ENCODE data around the gene SRGAP3. TPM values are rescaled to one million over a fixed set of nuclear protein-coding genes. Genes with fewer than 3 reads are reported as not detected.

The SRGAP3 gene
- total RNA-seq, 1 donor from 2014 or later = 0.54 TPM

DNA sequence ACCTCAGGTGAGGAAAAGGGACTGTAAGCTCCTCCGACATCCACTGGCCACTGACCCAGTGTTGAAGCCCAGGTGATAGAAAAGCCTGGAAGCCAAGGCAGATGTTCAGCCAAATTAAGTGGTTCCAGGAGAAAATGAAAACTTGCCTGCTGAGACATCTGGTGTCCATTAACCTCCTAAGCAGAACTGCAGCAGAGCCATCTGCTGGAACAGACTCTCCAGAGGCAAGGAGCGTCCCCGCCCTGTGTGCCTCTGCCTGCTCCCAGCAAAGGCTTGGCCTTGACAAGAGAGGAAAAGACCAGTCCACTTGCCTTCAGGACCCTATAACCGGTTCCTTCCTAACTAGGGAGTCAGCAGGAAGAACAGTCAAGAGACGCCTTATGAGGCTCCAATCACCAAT lies 48.2 kb downstream of the SRGAP3 start:
- DNase-seq (ENCODE audit: low spot score) = no peak
- H3K4me1 Mint-ChIP-seq (ENCODE audit: low read depth) = no peaks in the 10 kb centered on the region
- H3K4me3 Mint-ChIP-seq = no peak overlapping the region
- H3K9me3 Mint-ChIP-seq = no peaks in the 10 kb centered on the region
- no peak overlapping the region for H3K27ac Mint-ChIP-seq
- no peaks in the 10 kb centered on the region for H3K36me3 Mint-ChIP-seq (ENCODE audit: low read depth)
- peaks cover 19% of the 10 kb centered on the region for H3K27me3 Mint-ChIP-seq (ENCODE audit: insufficient read depth)
- intact Hi-C loops (cut with micrococcal nuclease) = no loop called here

DNA sequence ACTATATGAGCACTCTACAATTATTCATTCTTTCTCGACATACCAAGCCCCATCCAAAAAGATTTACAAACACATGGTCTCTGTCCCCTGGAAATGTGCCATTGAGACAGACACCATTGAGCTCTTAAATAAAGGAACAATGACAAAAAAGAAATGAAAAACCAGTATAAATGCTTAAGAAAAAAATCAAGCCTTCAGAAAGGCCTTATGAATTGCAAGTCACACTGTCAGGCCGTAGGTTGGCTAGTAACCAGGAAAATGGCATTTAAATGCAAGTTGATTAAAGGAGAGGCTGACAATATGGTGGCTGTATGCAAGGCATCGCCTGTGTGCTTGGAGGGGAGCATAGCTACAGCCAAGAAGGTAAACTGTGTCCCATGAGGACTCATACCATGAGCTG lies 49.7 kb downstream of the SRGAP3 start:
- no peak for DNase-seq (ENCODE audit: low spot score)
- H3K9me3 Mint-ChIP-seq = no peaks in the 10 kb centered on the region
- peaks cover 23% of the 10 kb centered on the region for H3K27me3 Mint-ChIP-seq (ENCODE audit: insufficient read depth)
- H3K4me1 Mint-ChIP-seq (ENCODE audit: low read depth) = no peaks in the 10 kb centered on the region
- no peak overlapping the region for H3K27ac Mint-ChIP-seq
- intact Hi-C loops (cut with micrococcal nuclease) = no loop called here
- no peaks in the 10 kb centered on the region for H3K36me3 Mint-ChIP-seq (ENCODE audit: low read depth)
- no peak overlapping the region for H3K4me3 Mint-ChIP-seq

DNA sequence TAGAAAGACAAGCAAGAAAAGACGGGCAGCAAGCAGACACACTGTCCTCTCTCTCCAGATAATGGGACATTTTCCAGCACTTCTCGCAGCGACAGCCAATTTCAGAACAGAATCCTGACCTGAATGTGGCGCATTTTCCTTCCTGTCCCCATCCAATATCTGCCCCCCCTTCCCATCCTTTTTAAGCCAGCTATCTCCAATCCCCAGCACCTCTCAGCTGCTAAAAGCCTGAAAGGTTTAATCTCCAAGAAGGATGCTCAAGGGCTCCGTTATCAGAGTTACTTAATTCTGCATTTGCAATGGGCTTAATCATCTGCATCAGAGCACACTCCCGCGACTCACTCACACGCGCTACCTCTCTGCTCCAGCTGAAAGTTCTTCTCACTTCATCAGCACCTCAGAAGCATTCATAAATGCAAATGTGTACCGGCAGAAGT lies 50.5 kb downstream of the SRGAP3 start:
- Mint-ChIP-seq H3K27me3 (ENCODE audit: insufficient read depth) (peaks cover 23% of the 10 kb centered on the region), H3K27ac (no peak overlapping the region), H3K4me3 (no peak overlapping the region), H3K9me3 (no peaks in the 10 kb centered on the region), H3K4me1 (ENCODE audit: low read depth) (no peaks in the 10 kb centered on the region), H3K36me3 (ENCODE audit: low read depth) (no peaks in the 10 kb centered on the region)
- no peak for DNase-seq (ENCODE audit: low spot score)
- intact Hi-C loops (cut with micrococcal nuclease) = no loop called here

DNA sequence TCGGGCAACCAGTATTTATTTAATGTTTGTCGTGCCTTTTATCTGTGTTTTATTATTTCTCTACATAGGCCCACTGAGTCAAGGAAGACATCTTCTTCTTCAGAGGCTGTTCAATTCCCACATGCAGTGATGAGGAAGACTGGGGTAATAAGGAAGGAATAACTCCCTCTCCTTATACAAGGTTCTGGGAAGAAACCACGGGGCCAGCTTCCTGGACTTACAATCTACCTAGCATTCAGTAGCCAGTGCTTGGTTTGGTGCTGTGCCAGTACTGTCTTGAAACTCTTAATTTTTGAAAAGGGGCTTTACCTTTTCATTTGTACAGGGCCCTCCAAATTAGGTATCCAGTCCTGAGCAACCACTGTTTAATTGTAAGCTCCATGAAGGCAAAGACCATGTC lies 51.2 kb downstream of the SRGAP3 start:
- DNase-seq (ENCODE audit: low spot score) = no peak
- Mint-ChIP-seq H3K36me3 (ENCODE audit: low read depth) (no peaks in the 10 kb centered on the region), H3K9me3 (no peaks in the 10 kb centered on the region), H3K27ac (no peak overlapping the region), H3K4me1 (ENCODE audit: low read depth) (no peaks in the 10 kb centered on the region), H3K4me3 (no peak overlapping the region), H3K27me3 (ENCODE audit: insufficient read depth) (peaks cover 23% of the 10 kb centered on the region)
- intact Hi-C loops (cut with micrococcal nuclease) = no loop called here

DNA sequence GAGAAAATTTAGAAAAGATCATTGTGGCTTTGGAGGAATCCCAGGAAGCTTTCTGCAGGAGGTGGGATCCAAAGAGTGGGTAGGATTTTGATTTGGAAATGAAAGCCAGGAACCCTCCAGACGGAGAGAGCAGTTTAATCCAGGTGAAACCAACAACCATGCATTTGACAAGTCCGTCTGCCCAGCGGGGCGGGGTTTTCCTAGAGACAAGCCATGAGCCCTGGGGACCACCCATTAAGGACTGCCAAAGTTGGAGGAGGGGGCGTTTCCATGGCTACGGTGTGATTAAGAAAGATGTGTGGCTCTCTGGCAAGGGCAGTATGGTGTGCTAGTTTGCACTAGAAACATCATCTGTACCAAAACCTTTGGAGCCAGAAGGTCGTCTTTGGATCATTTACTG lies 53.4 kb downstream of the SRGAP3 start:
- H3K4me3 Mint-ChIP-seq = no peak overlapping the region
- DNase-seq (ENCODE audit: low spot score) = no peak
- H3K27ac Mint-ChIP-seq = no peak overlapping the region
- no peaks in the 10 kb centered on the region for H3K4me1 Mint-ChIP-seq (ENCODE audit: low read depth)
- no peaks in the 10 kb centered on the region for H3K9me3 Mint-ChIP-seq
- H3K27me3 Mint-ChIP-seq (ENCODE audit: insufficient read depth) = peaks cover 26% of the 10 kb centered on the region
- no peaks in the 10 kb centered on the region for H3K36me3 Mint-ChIP-seq (ENCODE audit: low read depth)
- intact Hi-C loops (cut with micrococcal nuclease) = no loop called here

DNA sequence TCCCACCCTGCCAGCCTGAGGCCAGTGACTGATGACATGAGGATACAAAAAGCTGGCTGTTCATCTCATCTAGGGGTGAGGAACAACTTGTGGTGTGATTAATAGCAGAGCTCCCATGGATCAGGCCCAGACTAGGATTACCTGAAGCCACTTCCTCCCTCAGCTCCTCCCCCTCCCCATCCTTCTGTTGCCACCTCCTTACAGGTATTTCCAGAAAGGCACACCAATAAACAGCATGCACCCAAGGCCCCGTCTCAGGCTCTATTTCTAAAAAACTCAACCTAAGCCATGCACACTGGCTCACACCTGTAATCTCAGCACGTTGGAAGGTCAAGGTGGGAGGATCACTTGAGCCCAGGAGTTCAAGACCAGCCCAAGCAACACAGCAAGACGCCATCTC lies 54.1 kb downstream of the SRGAP3 start:
- H3K4me3 Mint-ChIP-seq = no peak overlapping the region
- H3K27me3 Mint-ChIP-seq (ENCODE audit: insufficient read depth) = peaks cover 26% of the 10 kb centered on the region
- no peaks in the 10 kb centered on the region for H3K4me1 Mint-ChIP-seq (ENCODE audit: low read depth)
- intact Hi-C loops (cut with micrococcal nuclease) = no loop called here
- no peak for DNase-seq (ENCODE audit: low spot score)
- no peaks in the 10 kb centered on the region for H3K36me3 Mint-ChIP-seq (ENCODE audit: low read depth)
- H3K9me3 Mint-ChIP-seq = no peaks in the 10 kb centered on the region
- no peak overlapping the region for H3K27ac Mint-ChIP-seq

DNA sequence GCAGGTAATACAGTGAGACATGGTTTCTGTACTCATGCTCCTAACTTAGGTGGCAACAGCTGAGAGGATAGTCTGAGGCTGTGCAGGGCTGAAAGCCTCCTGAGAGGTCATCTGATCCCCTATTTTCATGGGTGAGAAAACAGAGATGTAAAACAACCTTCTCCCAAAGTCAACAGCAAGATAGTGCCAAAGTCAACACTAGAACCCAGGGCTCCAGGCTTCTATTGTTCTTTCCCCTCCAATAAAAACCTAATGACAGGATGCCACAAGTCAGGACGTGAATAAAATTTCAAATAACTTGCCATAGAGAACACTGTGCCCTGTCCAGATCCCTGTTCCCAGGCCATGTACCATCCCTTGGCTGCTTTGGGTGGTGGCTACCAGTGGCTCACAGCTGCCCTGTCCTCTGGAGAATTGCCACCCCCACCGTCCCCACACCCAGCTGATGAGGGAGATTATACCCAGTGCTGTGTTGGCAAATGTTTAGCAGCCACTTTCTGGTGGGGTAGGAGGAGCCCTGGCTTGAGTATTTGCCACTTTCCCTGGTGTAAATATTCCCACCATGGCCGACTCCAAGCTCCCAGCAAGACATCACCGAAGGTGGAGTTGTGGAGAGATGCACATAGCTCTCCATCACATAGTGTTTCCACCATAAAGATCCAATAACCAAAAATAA lies 54.8 kb downstream of the SRGAP3 start:
- no peak for DNase-seq (ENCODE audit: low spot score)
- Mint-ChIP-seq H3K4me3 (no peak overlapping the region), H3K27me3 (ENCODE audit: insufficient read depth) (peaks cover 26% of the 10 kb centered on the region), H3K36me3 (ENCODE audit: low read depth) (no peaks in the 10 kb centered on the region), H3K4me1 (ENCODE audit: low read depth) (no peaks in the 10 kb centered on the region), H3K27ac (no peak overlapping the region), H3K9me3 (no peaks in the 10 kb centered on the region)
- intact Hi-C loops (cut with micrococcal nuclease) = no loop called here

DNA sequence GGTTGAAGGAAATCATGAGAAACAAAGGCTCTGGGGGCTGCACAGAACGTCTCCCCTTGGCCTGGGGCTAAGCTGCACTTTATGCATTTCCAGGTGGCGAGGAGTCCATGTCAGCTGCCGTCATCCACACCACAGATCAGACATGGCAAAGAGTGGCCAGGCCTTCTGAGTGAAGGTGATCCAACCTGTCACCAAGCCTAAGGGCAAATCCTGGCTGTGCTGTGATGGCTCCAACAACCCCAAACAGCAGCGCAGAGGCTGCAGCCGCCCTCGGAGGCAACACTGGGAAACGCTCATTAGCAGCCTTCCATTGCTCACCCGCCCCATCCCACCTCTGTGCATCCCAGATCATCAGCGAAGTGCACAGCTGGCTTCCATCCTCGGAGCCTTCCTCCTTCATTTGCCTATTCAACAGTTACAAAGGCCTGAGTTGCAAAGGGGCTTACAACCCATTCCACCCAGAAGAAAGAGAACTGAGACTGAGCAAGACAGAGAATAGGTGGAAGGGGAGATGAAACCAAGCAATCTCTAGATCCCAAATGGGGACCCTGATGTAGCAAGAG lies 55.7 kb downstream of the SRGAP3 start:
- Mint-ChIP-seq H3K4me1 (ENCODE audit: low read depth) (no peaks in the 10 kb centered on the region), H3K27me3 (ENCODE audit: insufficient read depth) (peaks cover 22% of the 10 kb centered on the region), H3K4me3 (no peak overlapping the region)

DNA sequence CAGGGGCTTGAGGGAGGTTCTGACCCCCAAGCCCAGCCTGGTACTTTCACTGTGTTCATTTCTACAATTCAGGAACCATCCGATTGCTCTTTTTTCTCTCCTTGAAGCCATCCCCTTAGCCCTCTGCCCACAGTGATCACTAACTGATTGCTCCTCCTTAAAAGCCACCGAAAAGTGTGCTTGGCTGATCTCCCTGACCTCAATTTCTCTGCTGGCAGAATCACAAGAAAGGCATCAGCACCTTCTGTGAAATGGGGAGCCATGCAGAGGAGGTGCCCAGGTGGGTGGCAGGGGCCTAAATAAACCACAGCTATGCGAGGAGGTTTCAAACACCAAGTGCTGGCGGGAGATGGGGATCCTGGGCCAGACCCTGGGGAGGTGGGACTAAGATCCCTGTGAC lies 56.2 kb downstream of the SRGAP3 start:
- Mint-ChIP-seq H3K4me1 (ENCODE audit: low read depth) (no peaks in the 10 kb centered on the region), H3K9me3 (no peaks in the 10 kb centered on the region), H3K36me3 (ENCODE audit: low read depth) (no peaks in the 10 kb centered on the region), H3K4me3 (no peak overlapping the region), H3K27ac (no peak overlapping the region), H3K27me3 (ENCODE audit: insufficient read depth) (peaks cover 24% of the 10 kb centered on the region)
- intact Hi-C loops (cut with micrococcal nuclease) = no loop called here
- no peak for DNase-seq (ENCODE audit: low spot score)

More for the DNA sequence above, 55.7 kb downstream of the SRGAP3 start:
- no peaks in the 10 kb centered on the region for H3K36me3 Mint-ChIP-seq (ENCODE audit: low read depth)
- no peaks in the 10 kb centered on the region for H3K9me3 Mint-ChIP-seq
- intact Hi-C loops (cut with micrococcal nuclease) = no loop called here
- no peak overlapping the region for H3K27ac Mint-ChIP-seq
- no peak for DNase-seq (ENCODE audit: low spot score)

DNA sequence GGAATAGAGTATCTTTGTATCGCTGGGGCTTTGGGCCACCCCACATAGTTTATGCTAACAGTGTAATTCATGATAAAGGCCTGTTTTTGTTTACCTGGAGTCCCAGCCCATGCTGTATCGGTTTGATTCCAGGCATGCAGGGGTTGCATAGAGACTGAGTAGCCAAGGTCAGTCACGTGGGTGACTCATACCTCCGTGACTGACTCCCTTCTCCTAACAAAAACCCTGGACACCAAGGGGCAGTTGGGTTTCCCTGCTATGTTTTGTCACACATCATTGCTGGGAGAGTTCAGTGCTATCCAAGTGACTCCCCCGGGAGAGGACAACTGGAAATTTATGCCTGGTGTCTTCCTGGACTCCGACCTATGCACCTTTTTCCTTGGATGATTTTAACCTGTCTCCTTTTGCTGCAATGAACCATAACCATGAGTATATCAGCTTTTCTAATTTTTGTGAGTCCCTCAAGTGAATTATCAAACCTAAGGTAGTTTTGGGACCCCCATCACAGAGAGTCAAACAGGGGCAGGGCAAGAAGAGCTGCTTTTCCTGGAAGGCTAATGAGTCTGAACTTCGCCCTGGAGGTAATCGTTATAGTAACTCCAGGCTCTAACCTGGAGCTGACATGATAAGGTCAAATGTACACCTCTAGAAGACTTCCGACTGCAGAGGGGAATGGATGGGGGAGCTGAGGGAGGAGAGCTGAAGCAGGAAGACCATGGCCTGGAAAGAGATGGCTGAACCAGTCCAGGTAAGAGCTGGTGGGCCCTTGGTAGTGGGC lies 57.0 kb downstream of the SRGAP3 start:
- no peak overlapping the region for H3K4me3 Mint-ChIP-seq
- peaks cover 29% of the 10 kb centered on the region for H3K27me3 Mint-ChIP-seq (ENCODE audit: insufficient read depth)
- intact Hi-C loops (cut with micrococcal nuclease) = no loop called here
- H3K4me1 Mint-ChIP-seq (ENCODE audit: low read depth) = no peaks in the 10 kb centered on the region
- no peaks in the 10 kb centered on the region for H3K9me3 Mint-ChIP-seq
- DNase-seq (ENCODE audit: low spot score) = no peak
- H3K27ac Mint-ChIP-seq = no peak overlapping the region
- H3K36me3 Mint-ChIP-seq (ENCODE audit: low read depth) = no peaks in the 10 kb centered on the region

DNA sequence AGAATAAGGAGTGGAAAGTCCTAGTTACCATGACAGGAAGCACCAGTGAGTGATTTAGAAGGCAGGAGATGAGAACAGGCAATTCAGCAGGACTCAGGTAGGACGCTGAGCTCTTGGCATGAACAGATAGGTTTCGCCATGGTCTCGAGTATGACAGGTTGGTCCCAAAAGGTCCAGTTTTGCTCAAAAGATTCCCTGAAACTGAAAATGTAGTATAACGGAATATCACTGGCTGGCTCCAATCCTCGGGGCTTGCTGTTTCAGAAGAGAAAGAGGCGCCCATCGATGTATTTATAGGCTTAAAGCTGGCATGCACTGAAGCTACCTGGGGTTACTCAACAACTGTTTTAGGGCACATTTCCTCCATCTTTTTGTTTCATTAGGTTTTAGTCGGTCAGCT lies 59.2 kb downstream of the SRGAP3 start:
- peaks cover 15% of the 10 kb centered on the region for H3K27me3 Mint-ChIP-seq (ENCODE audit: insufficient read depth)
- H3K36me3 Mint-ChIP-seq (ENCODE audit: low read depth) = no peaks in the 10 kb centered on the region
- intact Hi-C loops (cut with micrococcal nuclease) = no loop called here
- DNase-seq (ENCODE audit: low spot score) = no peak
- no peak overlapping the region for H3K27ac Mint-ChIP-seq
- H3K4me1 Mint-ChIP-seq (ENCODE audit: low read depth) = no peaks in the 10 kb centered on the region
- H3K9me3 Mint-ChIP-seq = no peaks in the 10 kb centered on the region
- no peak overlapping the region for H3K4me3 Mint-ChIP-seq

DNA sequence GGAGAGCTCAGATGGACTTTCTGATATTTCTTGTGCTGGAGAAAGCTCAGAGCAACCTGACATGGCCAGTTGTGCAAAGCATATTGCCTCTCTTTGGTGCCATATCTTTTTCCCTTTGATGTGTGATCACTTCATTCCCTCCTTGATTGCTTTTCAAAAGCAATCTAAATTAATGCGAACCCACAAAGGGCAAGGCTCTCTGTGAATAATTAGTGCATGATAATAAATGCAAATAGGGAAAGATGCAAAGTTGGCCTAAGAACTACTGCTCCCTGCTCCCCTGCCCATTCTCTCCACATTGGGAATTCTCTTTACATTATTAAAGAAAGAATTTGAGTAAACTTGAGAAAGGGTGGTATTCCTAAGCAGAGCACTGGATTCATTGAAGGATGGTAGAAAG lies 60.9 kb downstream of the SRGAP3 start:
- H3K27me3 Mint-ChIP-seq (ENCODE audit: insufficient read depth) = peaks cover 20% of the 10 kb centered on the region
- intact Hi-C loops (cut with micrococcal nuclease) = no loop called here
- no peak for DNase-seq (ENCODE audit: low spot score)
- H3K27ac Mint-ChIP-seq = no peak overlapping the region
- no peaks in the 10 kb centered on the region for H3K4me1 Mint-ChIP-seq (ENCODE audit: low read depth)
- H3K4me3 Mint-ChIP-seq = no peak overlapping the region
- H3K36me3 Mint-ChIP-seq (ENCODE audit: low read depth) = no peaks in the 10 kb centered on the region
- H3K9me3 Mint-ChIP-seq = no peaks in the 10 kb centered on the region

DNA sequence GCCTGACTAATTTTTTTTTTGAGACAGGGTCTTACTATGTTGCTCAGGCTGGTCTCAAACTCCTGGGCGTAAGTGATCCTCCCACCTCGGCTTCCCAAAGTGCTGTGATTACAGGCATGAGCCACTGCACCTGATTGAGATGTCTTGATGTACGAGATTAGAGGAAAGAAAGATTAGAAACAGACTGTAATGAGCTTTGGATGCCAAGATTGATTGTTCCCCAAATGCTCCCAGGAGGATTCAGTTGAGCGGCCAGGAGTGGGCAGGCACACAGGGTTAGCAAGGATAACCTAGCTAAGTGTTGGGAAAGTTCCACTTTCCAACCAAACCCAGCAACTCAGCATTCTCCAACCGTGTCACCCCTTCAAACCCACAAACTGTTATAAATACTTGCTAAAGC lies 63.7 kb downstream of the SRGAP3 start:
- intact Hi-C loops (cut with micrococcal nuclease) = no loop called here
- H3K27ac Mint-ChIP-seq = no peak overlapping the region
- H3K4me1 Mint-ChIP-seq (ENCODE audit: low read depth) = peaks cover 8% of the 10 kb centered on the region
- peaks cover 20% of the 10 kb centered on the region for H3K27me3 Mint-ChIP-seq (ENCODE audit: insufficient read depth)
- no peak for DNase-seq (ENCODE audit: low spot score)
- H3K4me3 Mint-ChIP-seq = no peak overlapping the region
- H3K9me3 Mint-ChIP-seq = no peaks in the 10 kb centered on the region
- no peaks in the 10 kb centered on the region for H3K36me3 Mint-ChIP-seq (ENCODE audit: low read depth)
